Measurements from ENCODE around the gene ZPLD1. TPM values are rescaled to one million over a fixed set of nuclear protein-coding genes. Genes with fewer than 3 reads are reported as not detected.

The ZPLD1 gene
- total RNA-seq, 1 experiment from 2014 or later: not detected

DNA sequence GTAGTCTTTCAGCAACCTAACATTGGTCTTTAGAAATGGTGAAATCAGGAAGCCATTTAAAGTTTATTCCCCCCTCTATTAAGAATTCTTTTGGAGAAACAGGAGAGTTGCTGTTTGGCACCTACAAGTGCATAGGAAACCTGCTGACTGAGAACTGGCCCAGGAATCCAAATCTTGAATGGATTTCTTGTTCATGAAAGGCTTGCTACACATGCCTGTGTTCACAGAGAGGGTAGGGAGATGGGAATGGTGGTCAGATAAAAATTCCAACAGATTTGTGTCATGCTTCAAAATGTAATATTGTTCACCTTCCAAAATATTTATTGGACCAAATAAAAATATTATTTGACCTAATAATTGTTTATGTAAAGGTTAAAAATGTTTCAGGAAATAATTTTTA lies 24.2 kb upstream of the ZPLD1 start:
- intact Hi-C loops (cut with micrococcal nuclease; ENCODE audit: unreplicated experiment) (no loop called here), in situ Hi-C loops (cut with HindIII; ENCODE audit: low pct_unique_long_range_greater_than_20kb, low sequenced_read_pairs) (no loop called here)
- H3K9me3 ChIP-seq (ENCODE audit: control insufficient read depth, insufficient read depth, low read depth, low read length): no peaks in the 10 kb centered on the region
- no peaks in the 10 kb centered on the region for H3K4me1 ChIP-seq (ENCODE audit: control insufficient read depth, insufficient read depth, low read length)
- CTCF ChIA-PET: no interaction called here
- POLR2A ChIA-PET: no interaction called here
- no peak overlapping the region for H3K27ac ChIP-seq (ENCODE audit: low read length)
- no peak for DNase-seq (ENCODE audit: low read depth, low spot score)
- BruUV-seq (replicated peaks): no TSS peak
- ATAC-seq: no peak
- no peaks in the 10 kb centered on the region for H3K36me3 ChIP-seq (ENCODE audit: control insufficient read depth, insufficient read depth, low read length)
- TF ChIP-seq, protein P1, sequence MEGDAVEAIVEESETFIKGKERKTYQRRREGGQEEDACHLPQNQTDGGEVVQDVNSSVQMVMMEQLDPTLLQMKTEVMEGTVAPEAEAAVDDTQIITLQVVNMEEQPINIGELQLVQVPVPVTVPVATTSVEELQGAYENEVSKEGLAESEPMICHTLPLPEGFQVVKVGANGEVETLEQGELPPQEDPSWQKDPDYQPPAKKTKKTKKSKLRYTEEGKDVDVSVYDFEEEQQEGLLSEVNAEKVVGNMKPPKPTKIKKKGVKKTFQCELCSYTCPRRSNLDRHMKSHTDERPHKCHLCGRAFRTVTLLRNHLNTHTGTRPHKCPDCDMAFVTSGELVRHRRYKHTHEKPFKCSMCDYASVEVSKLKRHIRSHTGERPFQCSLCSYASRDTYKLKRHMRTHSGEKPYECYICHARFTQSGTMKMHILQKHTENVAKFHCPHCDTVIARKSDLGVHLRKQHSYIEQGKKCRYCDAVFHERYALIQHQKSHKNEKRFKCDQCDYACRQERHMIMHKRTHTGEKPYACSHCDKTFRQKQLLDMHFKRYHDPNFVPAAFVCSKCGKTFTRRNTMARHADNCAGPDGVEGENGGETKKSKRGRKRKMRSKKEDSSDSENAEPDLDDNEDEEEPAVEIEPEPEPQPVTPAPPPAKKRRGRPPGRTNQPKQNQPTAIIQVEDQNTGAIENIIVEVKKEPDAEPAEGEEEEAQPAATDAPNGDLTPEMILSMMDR (IDR thresholded peaks at IDR 0.05): no peak
- TF ChIP-seq SIN3A (IDR thresholded peaks at IDR 0.05; ENCODE audit: borderline replicate concordance, insufficient read depth, low read depth, low read length) (no peak), POLR2AphosphoS5 (IDR thresholded peaks at IDR 0.05; ENCODE audit: low read depth, low read length) (no peak), TCF7L2 (IDR thresholded peaks at IDR 0.05; ENCODE audit: low read depth, low read length) (no peak)
- TF ChIP-seq, protein P2, sequence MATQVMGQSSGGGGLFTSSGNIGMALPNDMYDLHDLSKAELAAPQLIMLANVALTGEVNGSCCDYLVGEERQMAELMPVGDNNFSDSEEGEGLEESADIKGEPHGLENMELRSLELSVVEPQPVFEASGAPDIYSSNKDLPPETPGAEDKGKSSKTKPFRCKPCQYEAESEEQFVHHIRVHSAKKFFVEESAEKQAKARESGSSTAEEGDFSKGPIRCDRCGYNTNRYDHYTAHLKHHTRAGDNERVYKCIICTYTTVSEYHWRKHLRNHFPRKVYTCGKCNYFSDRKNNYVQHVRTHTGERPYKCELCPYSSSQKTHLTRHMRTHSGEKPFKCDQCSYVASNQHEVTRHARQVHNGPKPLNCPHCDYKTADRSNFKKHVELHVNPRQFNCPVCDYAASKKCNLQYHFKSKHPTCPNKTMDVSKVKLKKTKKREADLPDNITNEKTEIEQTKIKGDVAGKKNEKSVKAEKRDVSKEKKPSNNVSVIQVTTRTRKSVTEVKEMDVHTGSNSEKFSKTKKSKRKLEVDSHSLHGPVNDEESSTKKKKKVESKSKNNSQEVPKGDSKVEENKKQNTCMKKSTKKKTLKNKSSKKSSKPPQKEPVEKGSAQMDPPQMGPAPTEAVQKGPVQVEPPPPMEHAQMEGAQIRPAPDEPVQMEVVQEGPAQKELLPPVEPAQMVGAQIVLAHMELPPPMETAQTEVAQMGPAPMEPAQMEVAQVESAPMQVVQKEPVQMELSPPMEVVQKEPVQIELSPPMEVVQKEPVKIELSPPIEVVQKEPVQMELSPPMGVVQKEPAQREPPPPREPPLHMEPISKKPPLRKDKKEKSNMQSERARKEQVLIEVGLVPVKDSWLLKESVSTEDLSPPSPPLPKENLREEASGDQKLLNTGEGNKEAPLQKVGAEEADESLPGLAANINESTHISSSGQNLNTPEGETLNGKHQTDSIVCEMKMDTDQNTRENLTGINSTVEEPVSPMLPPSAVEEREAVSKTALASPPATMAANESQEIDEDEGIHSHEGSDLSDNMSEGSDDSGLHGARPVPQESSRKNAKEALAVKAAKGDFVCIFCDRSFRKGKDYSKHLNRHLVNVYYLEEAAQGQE (IDR thresholded peaks at IDR 0.05; ENCODE audit: insufficient read depth in 1 of 2, low read depth in 2 of 2, low read length in 1 of 2): no peak
- no peaks in the 10 kb centered on the region for H3K27me3 ChIP-seq (ENCODE audit: control insufficient read depth, insufficient read depth, low read length)
- no peak overlapping the region for H3K4me3 ChIP-seq (ENCODE audit: low read depth in 2 of 2, low read length in 2 of 2)

DNA sequence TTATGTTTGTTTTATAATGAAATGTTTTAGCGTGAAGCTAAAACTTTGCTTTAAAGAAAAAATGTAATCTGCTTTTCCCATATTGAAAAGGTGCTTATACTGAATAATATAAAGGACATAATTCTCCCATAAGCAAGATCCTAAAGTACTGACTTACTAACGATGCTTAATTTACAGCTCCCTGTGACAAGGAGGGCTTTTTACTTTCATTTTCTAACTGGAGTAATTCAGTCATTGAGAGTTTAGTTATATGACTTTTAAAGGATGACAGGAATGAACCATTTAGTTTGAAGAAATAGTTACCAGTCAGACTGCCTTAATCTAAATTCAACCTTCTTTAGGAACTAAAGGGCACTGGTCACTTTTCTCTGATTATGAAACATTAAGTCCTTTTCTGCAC lies 19.3 kb upstream of the ZPLD1 start:
- in situ Hi-C loops (cut with HindIII; ENCODE audit: low pct_unique_long_range_greater_than_20kb, low sequenced_read_pairs) (no loop called here), intact Hi-C loops (cut with micrococcal nuclease; ENCODE audit: unreplicated experiment) (no loop called here)
- TF ChIP-seq SIN3A (IDR thresholded peaks at IDR 0.05; ENCODE audit: borderline replicate concordance, insufficient read depth, low read depth, low read length) (no peak), POLR2AphosphoS5 (IDR thresholded peaks at IDR 0.05; ENCODE audit: low read depth, low read length) (no peak), TCF7L2 (IDR thresholded peaks at IDR 0.05; ENCODE audit: low read depth, low read length) (no peak)
- TF ChIP-seq, protein P1 (IDR thresholded peaks at IDR 0.05): no peak
- TF ChIP-seq, protein P2 (IDR thresholded peaks at IDR 0.05; ENCODE audit: insufficient read depth in 1 of 2, low read depth in 2 of 2, low read length in 1 of 2): no peak
- BruUV-seq (replicated peaks): no TSS peak
- no peak for DNase-seq (ENCODE audit: low read depth, low spot score)
- CTCF ChIA-PET: no interaction called here
- no peaks in the 10 kb centered on the region for H3K27me3 ChIP-seq (ENCODE audit: control insufficient read depth, insufficient read depth, low read length)
- no peaks in the 10 kb centered on the region for H3K36me3 ChIP-seq (ENCODE audit: control insufficient read depth, insufficient read depth, low read length)
- no peak overlapping the region for H3K27ac ChIP-seq (ENCODE audit: low read length)
- H3K9me3 ChIP-seq (ENCODE audit: control insufficient read depth, insufficient read depth, low read depth, low read length): no peaks in the 10 kb centered on the region
- no peaks in the 10 kb centered on the region for H3K4me1 ChIP-seq (ENCODE audit: control insufficient read depth, insufficient read depth, low read length)
- ATAC-seq: no peak
- POLR2A ChIA-PET: interaction anchor here (0.6 kb wide), 1 partner anchor 637 kb away, joined by 3 read pairs; the partner anchor contains the start of gene NXPE3
- H3K4me3 ChIP-seq (ENCODE audit: low read depth in 2 of 2, low read length in 2 of 2): peak overlapping the region in 1 of 2 experiments; percentile 5; a peak in 2 of 4 replicates

All from Panc1 (cell line).